A673 (cell line): ENCODE data around the gene OBP2B.

Experiments used
- EZH2 ChIP-seq: fragments of 200-600 bp; sonication (generic); IDR thresholded peaks from 2 replicates; pipeline ENCODE4 v1.6.1; 2017; ENCODE audit warnings: borderline replicate concordance, low read depth, mild to moderate bottlenecking, mixed read lengths, antibody characterized with exemption, low read length; ENCODE audit not compliant: poor library complexity, severe bottlenecking
- TF ChIP-seq, protein P1 (sequence below): fragments of 300-800, 200-600 bp; sonication (generic); conservative IDR thresholded peaks from 2 replicates; pipeline ENCODE4 v1.5.1; 2017; ENCODE audit warnings: low read depth, mild to moderate bottlenecking, antibody characterized with exemption, low read length, moderate library complexity, mixed read lengths

DNA sequence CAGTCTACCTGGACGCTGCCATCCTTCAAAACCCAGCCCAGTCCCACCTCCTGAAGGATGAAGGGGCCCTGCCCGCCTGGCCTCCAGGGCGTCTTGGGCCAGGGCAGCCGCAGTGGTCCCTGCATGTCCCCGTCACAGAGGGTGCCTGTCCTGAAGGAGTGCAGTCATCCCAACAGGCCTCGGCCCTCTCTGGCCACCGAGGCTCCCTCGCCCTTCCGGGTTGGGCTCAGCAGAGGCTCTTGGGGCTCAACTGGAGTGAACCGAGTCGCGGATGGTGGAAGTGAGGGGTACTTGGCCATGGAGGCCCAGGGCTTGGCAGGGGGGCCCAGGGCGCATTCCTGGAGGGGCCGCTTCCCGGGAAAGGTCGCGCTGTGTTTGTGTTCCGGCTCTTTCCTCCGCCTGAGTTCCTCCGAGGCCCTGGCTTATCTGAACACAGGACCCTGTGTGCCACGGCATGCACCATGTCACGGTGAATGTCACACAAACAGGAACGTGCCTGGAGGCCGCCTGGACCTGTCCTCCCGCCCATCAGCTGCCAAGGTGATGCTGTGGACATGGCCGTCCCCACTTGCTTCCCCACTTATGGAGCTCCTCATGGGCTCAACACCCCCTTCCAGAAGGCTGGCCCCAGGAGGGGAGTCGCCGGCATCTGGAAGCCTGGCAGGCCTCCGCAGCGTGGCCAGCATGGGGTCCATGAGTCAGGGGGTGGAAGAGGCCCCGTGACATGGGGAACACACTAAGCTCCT is 25.7 kb upstream of the OBP2B start:
- no peak for TF ChIP-seq EZH2
- TF ChIP-seq, protein P1, sequence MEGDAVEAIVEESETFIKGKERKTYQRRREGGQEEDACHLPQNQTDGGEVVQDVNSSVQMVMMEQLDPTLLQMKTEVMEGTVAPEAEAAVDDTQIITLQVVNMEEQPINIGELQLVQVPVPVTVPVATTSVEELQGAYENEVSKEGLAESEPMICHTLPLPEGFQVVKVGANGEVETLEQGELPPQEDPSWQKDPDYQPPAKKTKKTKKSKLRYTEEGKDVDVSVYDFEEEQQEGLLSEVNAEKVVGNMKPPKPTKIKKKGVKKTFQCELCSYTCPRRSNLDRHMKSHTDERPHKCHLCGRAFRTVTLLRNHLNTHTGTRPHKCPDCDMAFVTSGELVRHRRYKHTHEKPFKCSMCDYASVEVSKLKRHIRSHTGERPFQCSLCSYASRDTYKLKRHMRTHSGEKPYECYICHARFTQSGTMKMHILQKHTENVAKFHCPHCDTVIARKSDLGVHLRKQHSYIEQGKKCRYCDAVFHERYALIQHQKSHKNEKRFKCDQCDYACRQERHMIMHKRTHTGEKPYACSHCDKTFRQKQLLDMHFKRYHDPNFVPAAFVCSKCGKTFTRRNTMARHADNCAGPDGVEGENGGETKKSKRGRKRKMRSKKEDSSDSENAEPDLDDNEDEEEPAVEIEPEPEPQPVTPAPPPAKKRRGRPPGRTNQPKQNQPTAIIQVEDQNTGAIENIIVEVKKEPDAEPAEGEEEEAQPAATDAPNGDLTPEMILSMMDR: no peak
